GM10266 (cell line): Measurements from ENCODE around the gene GDF11.
"Not testable (repeated sequence)": the region's sequence is repeated elsewhere in the genome, so short reads cannot be mapped to it uniquely, and the experiment has no call there.

ENCODE experiments used
- DNase-seq: peaks from one replicate; pipeline ENCODE4 v3.0.0; 2012; ENCODE audit errors: extremely low spot score
- CTCF ChIP-seq: IDR thresholded peaks from 2 replicates; pipeline ENCODE4 v1.5.1; 2012; ENCODE audit warnings: mild to moderate bottlenecking, low read depth; ENCODE audit not compliant: control insufficient read depth, insufficient read depth; ENCODE audit errors: missing control alignments

GDF11 gene

DNA sequence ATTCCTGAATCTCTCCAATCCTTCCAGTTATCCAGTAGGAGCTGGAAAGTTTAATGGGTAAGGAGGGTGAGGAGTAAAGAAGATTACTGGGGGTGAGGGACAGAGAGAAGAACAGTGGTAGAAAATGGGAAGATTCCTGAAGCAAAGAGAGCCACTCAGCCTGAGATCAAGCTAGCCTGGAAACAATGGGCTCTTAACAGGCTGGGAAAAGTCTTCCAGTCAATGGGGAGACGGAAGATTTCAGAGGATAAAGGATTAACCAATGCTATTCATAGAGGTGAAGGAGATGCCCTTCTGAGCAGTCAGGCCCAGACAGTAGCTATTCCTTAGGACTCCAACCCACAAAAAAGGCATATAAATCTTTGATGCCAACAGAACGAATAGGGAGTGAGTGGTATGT lies 14.8 kb downstream of the GDF11 start:
- TF ChIP-seq CTCF: no peak
- no peak for DNase-seq

- DNase-seq: not testable (repeated sequence)
Measured at GRCh38 chr12:55758575-55758974, 15.7 kb downstream of the GDF11 start.

DNA sequence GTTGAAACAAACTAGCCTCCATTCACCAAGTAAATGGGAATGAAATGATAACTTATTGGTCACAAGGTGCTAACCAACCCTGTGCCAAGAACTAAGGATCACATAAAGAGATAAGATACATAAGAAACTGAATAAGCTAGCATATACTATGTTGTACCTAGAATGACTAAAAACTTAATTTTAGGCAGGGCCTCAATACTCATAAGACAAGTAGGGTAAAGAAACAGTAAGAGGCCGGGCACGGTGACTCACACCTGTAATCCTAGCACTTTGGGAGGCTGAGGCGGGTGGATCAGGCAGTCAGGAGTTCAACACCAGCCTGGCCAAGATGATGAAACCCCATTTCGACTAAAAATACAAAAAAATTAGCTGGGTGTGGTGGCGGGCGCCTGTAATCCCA lies 17.7 kb downstream of the GDF11 start:
- no peak for TF ChIP-seq CTCF
- DNase-seq: no peak

DNA sequence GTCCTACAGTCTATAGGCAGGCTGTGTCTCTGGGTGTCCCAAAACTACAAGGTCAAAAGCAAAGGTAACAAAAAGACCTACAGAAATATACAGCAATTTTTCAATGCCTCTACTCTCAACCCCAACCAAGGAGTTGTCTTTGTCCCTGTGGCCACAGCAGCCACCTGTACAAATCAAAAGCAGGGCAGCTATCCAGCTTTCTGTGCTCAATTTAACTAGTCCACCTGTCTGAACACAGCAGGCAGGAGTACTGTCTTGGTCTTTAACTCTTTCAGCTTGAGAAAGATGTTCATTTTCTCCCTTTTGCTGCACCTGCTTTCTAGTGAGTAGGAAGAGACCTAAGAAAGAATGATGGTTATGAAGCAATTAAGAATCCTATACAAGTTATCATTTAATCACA lies 19.7 kb downstream of the GDF11 start:
- no peak for DNase-seq
- no peak for TF ChIP-seq CTCF

DNA sequence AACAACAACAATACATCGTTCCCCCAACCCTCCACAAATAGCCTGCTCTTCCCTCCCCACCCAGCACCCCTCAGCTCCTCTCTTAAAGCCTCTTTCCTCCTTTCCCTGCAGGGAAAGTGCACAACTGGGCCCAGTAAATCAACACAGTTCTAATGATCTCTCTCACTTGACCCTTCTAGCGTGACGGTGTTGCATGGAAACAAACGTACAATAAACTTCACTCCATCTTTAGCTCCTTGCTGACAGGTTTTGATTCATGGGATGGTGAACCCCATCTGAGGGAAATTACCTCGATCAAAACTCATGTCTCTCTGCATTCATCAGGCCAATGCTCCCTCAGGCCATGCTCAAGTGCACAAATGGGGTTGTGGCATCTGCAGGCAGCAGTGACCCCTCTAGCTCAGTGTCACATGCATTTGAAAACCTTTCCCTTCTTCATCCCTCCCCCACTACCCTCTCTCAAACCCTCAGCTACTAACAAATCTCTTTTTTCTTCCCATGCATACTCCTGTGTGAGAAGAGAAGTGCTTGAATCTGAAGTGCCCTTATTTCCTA lies 22.9 kb downstream of the GDF11 start:
- no peak for DNase-seq
- no peak for TF ChIP-seq CTCF

DNA sequence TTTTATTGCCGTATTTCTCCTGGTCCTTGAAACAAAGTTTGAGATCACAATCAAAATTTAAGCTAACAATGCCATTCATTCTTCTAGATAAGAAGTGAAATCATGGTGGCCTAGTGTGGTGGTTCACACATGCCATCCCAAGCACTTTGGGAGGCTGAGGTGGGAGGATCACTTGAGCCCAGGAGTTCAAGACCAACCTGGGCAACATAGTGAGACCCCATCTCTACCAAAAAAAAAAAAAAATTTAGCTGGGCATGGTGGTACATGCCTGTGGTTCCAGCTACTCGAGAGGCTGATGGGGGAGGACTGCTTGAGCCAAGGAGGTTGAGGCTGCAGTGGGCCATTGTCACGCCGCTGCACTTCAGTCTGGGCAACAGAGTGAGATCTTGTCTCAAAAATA lies 24.2 kb downstream of the GDF11 start:
- no peak for TF ChIP-seq CTCF
- no peak for DNase-seq

- TF ChIP-seq CTCF: no peak
- DNase-seq: no peak
Measured at GRCh38 chr12:55771736-55772135, 28.8 kb downstream of the GDF11 start.

GRCh38 chr12:55777856-55778255 lies 34.9 kb downstream of the GDF11 start:
- TF ChIP-seq CTCF: no peak
- no peak for DNase-seq
